HepG2 (cell line): ENCODE measurements around the gene ARHGEF16. TPM values are rescaled to one million over a fixed set of nuclear protein-coding genes. Genes with fewer than 3 reads are reported as not detected.

Experiments used
- CREB1 ChIP-seq, 2 experiments: fragments of 450-650 bp in 1 of 2; IDR thresholded peaks; 2 replicates each; pipeline ENCODE4 v1.6.1; 2016 to 2017; ENCODE audit warnings: control low read depth in 1 of 2, mild to moderate bottlenecking in 1 of 2, missing compliant biosample characterization in 1 of 2, missing genetic modification characterization in 1 of 2
- EZH2 ChIP-seq: conservative IDR thresholded peaks from 2 replicates; pipeline ENCODE4 v1.6.1; 2012; ENCODE audit warnings: mild to moderate bottlenecking, low read depth, low read length, moderate library complexity
- RXRB ChIP-seq: IDR thresholded peaks from 2 replicates; pipeline ENCODE4 v1.6.1; 2016; ENCODE audit warnings: borderline replicate concordance, missing genetic modification reagents, missing compliant biosample characterization
- SRSF1 ChIP-seq: fragments of 200-400 bp; formaldehyde crosslinking; optimal IDR thresholded peaks from 2 replicates; pipeline ENCODE3; 2017; ENCODE audit warnings: mild to moderate bottlenecking, low read depth, low read length, moderate library complexity
- ZBTB10 ChIP-seq: sonication (generic); formaldehyde crosslinking; IDR thresholded peaks from 2 replicates; pipeline ENCODE4 v1.4.0; 2020; ENCODE audit warnings: missing genetic modification reagents, borderline replicate concordance
- ZMAT5 ChIP-seq: sonication (generic); formaldehyde crosslinking; IDR thresholded peaks from 2 replicates; pipeline ENCODE4 v1.5.0; 2020; ENCODE audit warnings: mild to moderate bottlenecking, low read depth, missing genetic modification reagents, borderline replicate concordance
- ZNF230 ChIP-seq: sonication (generic); formaldehyde crosslinking; IDR thresholded peaks from 2 replicates; pipeline ENCODE4 v1.4.0; 2020; ENCODE audit warnings: mild to moderate bottlenecking, missing genetic modification reagents
- ZNF253 ChIP-seq: sonication (generic); formaldehyde crosslinking; IDR thresholded peaks from 2 replicates; pipeline ENCODE4 v1.8.0; 2022; ENCODE audit warnings: mild to moderate bottlenecking, missing genetic modification reagents, borderline replicate concordance
- ZNF513 ChIP-seq: sonication (generic); formaldehyde crosslinking; conservative IDR thresholded peaks from 2 replicates; pipeline ENCODE4 v1.5.0; 2020; ENCODE audit warnings: missing genetic modification reagents
- ZNF720 ChIP-seq: sonication (generic); formaldehyde crosslinking; IDR thresholded peaks from 2 replicates; pipeline ENCODE4 v1.4.0; 2020; ENCODE audit warnings: missing genetic modification reagents
- polyA plus RNA-seq, 8 experiments: library from polyadenylated mRNA; depleted of rRNA in 3 of 8; stranded (reverse) in 7 of 8; unstranded in 1 of 8; fragments of >200 nt; fragmentation: Illumina TruSeq in 4 of 8; extraction: Trizol in 4 of 8; gene quantifications; 2 replicates each; pipeline versions ENCODE4 v1.2.1 to v1.2.3, GENCODE V29; 2011 to 2016; ENCODE audit warnings: low read depth in 4 of 8, missing spikeins in 1 of 8, mixed read lengths in 1 of 8; ENCODE audit not compliant: insufficient read depth in 1 of 8
- total RNA-seq, 5 experiments: library from RNA; depleted of rRNA; stranded (reverse); fragments of >200 nt; fragmentation: Illumina TruSeq; extraction: Trizol; gene quantifications; 2 replicates each; pipeline ENCODE4 v1.2.3, GENCODE V29; 2016; ENCODE audit warnings: low read depth in 1 of 5

ARHGEF16 gene
- total and polyA plus RNA-seq, 2 of the 13 experiments (the other 11 are each of a cell fraction or from before 2014, with no cell fraction given) = 20.3 to 39.9 TPM

- TF ChIP-seq ZBTB10 (CRISPR knock-in tag) (no peak), ZNF513 (CRISPR knock-in tag) (no peak), ZNF230 (CRISPR knock-in tag) (no peak), CREB1 (IDR thresholded peaks at IDR 0.05) (no peak), CREB1 (CRISPR knock-in tag; IDR thresholded peaks at IDR 0.05) (no peak), SRSF1 (no peak), ZNF720 (CRISPR knock-in tag) (no peak), RXRB (CRISPR knock-in tag) (no peak), ZNF253 (CRISPR knock-in tag) (no peak), ZMAT5 (CRISPR knock-in tag) (no peak), EZH2 (no peak)
- TF ChIP-seq, all 625 proteins: peak for 0
Observed at GRCh38 chr1:3503525-3503886, 49.0 kb downstream of the ARHGEF16 start (continued).
